Loucy (cell line): ENCODE measurements around the gene IGF2BP1.

Source experiments
- H2AFZ ChIP-seq: fragments of 200-600 bp; sonication (generic); 2 replicates; pipeline ENCODE4 v1.6.0; 2016; ENCODE audit warnings: antibody characterized with exemption, mild to moderate bottlenecking, low read length, moderate library complexity
- H3F3A ChIP-seq: fragments of 200-600 bp; 2 replicates; pipeline ENCODE4 v1.6.0; 2016; ENCODE audit warnings: antibody characterized with exemption, low read depth, mild to moderate bottlenecking
- H3K27me3 ChIP-seq: fragments of 200-600 bp; sonication (generic); 2 replicates; pipeline ENCODE4 v1.6.1; 2014; ENCODE audit warnings: low read length, mild to moderate bottlenecking; ENCODE audit not compliant: insufficient read depth, poor library complexity, severe bottlenecking
- H3K36me3 ChIP-seq: fragments of 200-600 bp; sonication (generic); 2 replicates; pipeline ENCODE4 v1.6.1; 2016; ENCODE audit warnings: low read length; ENCODE audit not compliant: insufficient read depth
- H3K4me1 ChIP-seq: fragments of 200-600 bp; sonication (generic); 2 replicates; pipeline ENCODE4 v1.5.1; 2014; ENCODE audit warnings: low read length, mild to moderate bottlenecking; ENCODE audit not compliant: insufficient read depth, poor library complexity, severe bottlenecking
- H3K4me2 ChIP-seq: fragments of 200-600 bp; sonication (generic); 2 replicates; pipeline ENCODE4 v1.6.0; 2014; ENCODE audit warnings: antibody characterized with exemption, low read length, low read depth, mild to moderate bottlenecking; ENCODE audit not compliant: poor library complexity, severe bottlenecking
- H3K4me3 ChIP-seq: fragments of 200-600 bp; sonication (generic); 2 replicates; pipeline ENCODE4 v1.5.1; 2014; ENCODE audit warnings: low read length, mild to moderate bottlenecking, mixed read lengths; ENCODE audit not compliant: poor library complexity, severe bottlenecking
- H3K79me2 ChIP-seq: fragments of 200-600 bp; sonication (generic); 2 replicates; pipeline ENCODE4 v1.6.1; 2014; ENCODE audit warnings: low read length; ENCODE audit not compliant: insufficient read depth
- H3K9ac ChIP-seq: fragments of 200-600 bp; sonication (generic); 2 replicates; pipeline ENCODE4 v1.6.0; 2014; ENCODE audit warnings: mild to moderate bottlenecking, low read depth, low read length, moderate library complexity; ENCODE audit not compliant: poor library complexity, severe bottlenecking
- H3K9me2 ChIP-seq: fragments of 200-600 bp; sonication (generic); replicated peaks from 2 replicates; pipeline ENCODE4 v1.6.1; 2016; ENCODE audit warnings: low read depth, low read length, mixed read lengths
- H3K9me3 ChIP-seq: fragments of 200-600 bp; sonication (generic); 2 replicates; pipeline ENCODE4 v1.6.1; 2014; ENCODE audit warnings: mild to moderate bottlenecking, antibody characterized with exemption, low read length, low read depth; ENCODE audit not compliant: insufficient read depth
- H4K20me1 ChIP-seq: fragments of 200-600 bp; sonication (generic); 2 replicates; pipeline ENCODE4 v1.6.0; 2014; ENCODE audit warnings: antibody characterized with exemption, low read length, mild to moderate bottlenecking; ENCODE audit not compliant: insufficient read depth, poor library complexity, severe bottlenecking
- CTCF ChIP-seq: fragments of 200-600 bp; sonication (generic); conservative IDR thresholded peaks from 2 replicates; pipeline ENCODE4 v1.5.1; 2014; ENCODE audit warnings: mild to moderate bottlenecking, antibody characterized with exemption, low read length
- EZH2phosphoT487 ChIP-seq: fragments of 200-600 bp; IDR thresholded peaks from 2 replicates; pipeline ENCODE4 v1.6.1; 2018; ENCODE audit warnings: antibody characterized with exemption, mild to moderate bottlenecking, moderate library complexity, borderline replicate concordance

IGF2BP1 gene

DNA sequence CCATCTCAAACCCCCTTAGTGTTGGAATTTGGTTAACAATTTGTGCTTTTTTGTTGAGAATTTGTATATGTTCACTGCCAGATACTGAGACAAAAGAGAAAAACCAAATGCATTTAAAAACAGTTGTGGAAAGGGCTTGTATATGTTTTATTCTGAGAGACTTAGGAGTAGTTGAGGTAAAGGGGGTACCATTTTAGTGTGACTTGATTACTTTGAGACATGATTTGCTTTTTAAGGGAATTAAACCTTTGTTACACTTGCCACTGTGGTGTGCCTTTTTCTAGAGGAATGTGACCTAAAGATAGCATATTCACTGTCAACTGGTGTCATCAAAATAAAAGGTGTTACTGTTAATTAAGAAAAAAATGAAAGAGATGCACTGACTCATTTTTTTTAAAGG, 4.5 kb downstream of the IGF2BP1 start:
- no peak overlapping the region for H3K4me3 ChIP-seq
- no peaks in the 10 kb centered on the region for H3F3A ChIP-seq
- no peak overlapping the region for H3K4me2 ChIP-seq
- peaks cover 15% of the 10 kb centered on the region for H3K27me3 ChIP-seq
- H3K9ac ChIP-seq, result no peak overlapping the region
- TF ChIP-seq EZH2phosphoT487, result no peak
- no peak for TF ChIP-seq CTCF
- H3K36me3 ChIP-seq, result no peaks in the 10 kb centered on the region
- peak overlapping the region; percentile 63; the same call in 1 of the 2 replicates for H2AFZ ChIP-seq
- peaks cover 4% of the 10 kb centered on the region for H3K4me1 ChIP-seq
- H3K9me3 ChIP-seq, result no peaks in the 10 kb centered on the region
- no peaks in the 10 kb centered on the region for H3K9me2 ChIP-seq
- no peaks in the 10 kb centered on the region for H3K79me2 ChIP-seq
- no peaks in the 10 kb centered on the region for H4K20me1 ChIP-seq

- H3K36me3 ChIP-seq, result no peaks in the 10 kb centered on the region
- peaks cover 4% of the 10 kb centered on the region for H3K4me1 ChIP-seq
- H3K79me2 ChIP-seq, result no peaks in the 10 kb centered on the region
- H3K9ac ChIP-seq, result no peak overlapping the region
- no peak overlapping the region for H3K4me3 ChIP-seq
- H3F3A ChIP-seq, result no peaks in the 10 kb centered on the region
- no peak overlapping the region for H3K4me2 ChIP-seq
- TF ChIP-seq CTCF (no peak), EZH2phosphoT487 (no peak)
- H3K9me2 ChIP-seq, result no peaks in the 10 kb centered on the region
- no peaks in the 10 kb centered on the region for H4K20me1 ChIP-seq
- no peak overlapping the region for H2AFZ ChIP-seq
- peaks cover 15% of the 10 kb centered on the region for H3K27me3 ChIP-seq
- H3K9me3 ChIP-seq, result no peaks in the 10 kb centered on the region
These were observed 5.1 kb downstream of the IGF2BP1 start for GRCh38 chr17:49002331-49002730.

GRCh38 chr17:49002766-49003165, 5.6 kb downstream of the IGF2BP1 start:
- peaks cover 15% of the 10 kb centered on the region for H3K27me3 ChIP-seq
- H3K9ac ChIP-seq, result no peak overlapping the region
- H2AFZ ChIP-seq, result no peak overlapping the region; the same call in 1 of the 2 replicates
- H3K4me3 ChIP-seq, result no peak overlapping the region
- TF ChIP-seq CTCF (no peak), EZH2phosphoT487 (no peak)
- peaks cover 4% of the 10 kb centered on the region for H3K4me1 ChIP-seq
- no peaks in the 10 kb centered on the region for H3K9me3 ChIP-seq
- no peaks in the 10 kb centered on the region for H3F3A ChIP-seq
- no peaks in the 10 kb centered on the region for H4K20me1 ChIP-seq
- no peak overlapping the region for H3K4me2 ChIP-seq
- H3K36me3 ChIP-seq, result no peaks in the 10 kb centered on the region
- no peaks in the 10 kb centered on the region for H3K9me2 ChIP-seq
- no peaks in the 10 kb centered on the region for H3K79me2 ChIP-seq
